ENCODE measurements around the gene ECM1.

Gene ECM1

GRCh38 chr1:150508982-150509381 is 1.1 kb downstream of the ECM1 start:
- peak overlapping the region; percentile 89 for H3K27ac ChIP-seq
- TF ChIP-seq CTCF (conservative IDR thresholded peaks at IDR 0.05; ENCODE audit: low read depth): no peak
- no peak for DNase-seq (ENCODE audit: low spot score)
- ChIA-PET POLR2A (ENCODE audit: low non-redundant PET) (no interaction called here), CTCF (no interaction called here)

- ChIA-PET POLR2A (ENCODE audit: low non-redundant PET) (no interaction called here), CTCF (interaction anchor here (0.6 kb wide), 1 partner anchor 9 kb away, joined by 5 read pairs; no protein-coding TSS in a partner anchor)
- TF ChIP-seq CTCF (conservative IDR thresholded peaks at IDR 0.05; ENCODE audit: low read depth): no peak
- no peak for DNase-seq (ENCODE audit: low spot score)
- peak overlapping the region; percentile 89 for H3K27ac ChIP-seq
Measured at GRCh38 chr1:150511551-150511950, 3.6 kb downstream of the ECM1 start.

GRCh38 chr1:150511985-150512660 is 4.2 kb downstream of the ECM1 start:
- no peak for TF ChIP-seq CTCF (conservative IDR thresholded peaks at IDR 0.05; ENCODE audit: low read depth)
- ChIA-PET CTCF (no interaction called here), POLR2A (ENCODE audit: low non-redundant PET) (no interaction called here)

GRCh38 chr1:150512846-150513245 is 4.9 kb downstream of the ECM1 start:
- no peak for DNase-seq (ENCODE audit: low spot score)
- H3K27ac ChIP-seq: peak overlapping the region; percentile 89
- CTCF ChIA-PET: no interaction called here
- no peak for TF ChIP-seq CTCF (conservative IDR thresholded peaks at IDR 0.05; ENCODE audit: low read depth)
- POLR2A ChIA-PET (ENCODE audit: low non-redundant PET): no interaction called here

More at GRCh38 chr1:150511985-150512660, 4.2 kb downstream of the ECM1 start:
- no peak for DNase-seq (ENCODE audit: low spot score)
- H3K27ac ChIP-seq: peak overlapping the region; percentile 89

GRCh38 chr1:150513351-150513791 is 5.5 kb downstream of the ECM1 start:
- peak; percentile 62 for DNase-seq (ENCODE audit: low spot score)
- CTCF ChIA-PET: interaction anchor here (0.5 to 1.7 kb wide), 3 partner anchors 46 to 195 kb away, joined by 3 to 6 read pairs (median 4); no protein-coding TSS in a partner anchor
- POLR2A ChIA-PET (ENCODE audit: low non-redundant PET): no interaction called here
- H3K27ac ChIP-seq: peak overlapping the region; percentile 89
- TF ChIP-seq CTCF (conservative IDR thresholded peaks at IDR 0.05; ENCODE audit: low read depth): no peak

- TF ChIP-seq CTCF (conservative IDR thresholded peaks at IDR 0.05; ENCODE audit: low read depth): no peak
- H3K27ac ChIP-seq: peak overlapping the region; percentile 89
- no peak for DNase-seq (ENCODE audit: low spot score)
- ChIA-PET CTCF (interaction anchor here (0.5 to 1.7 kb wide), 4 partner anchors 18 to 195 kb away, joined by 3 to 6 read pairs (median 4); no protein-coding TSS in a partner anchor), POLR2A (ENCODE audit: low non-redundant PET) (no interaction called here)
Measured at GRCh38 chr1:150514260-150514659, 6.4 kb downstream of the ECM1 start.
